Measurements from ENCODE around the gene CYP1B1.

DNA sequence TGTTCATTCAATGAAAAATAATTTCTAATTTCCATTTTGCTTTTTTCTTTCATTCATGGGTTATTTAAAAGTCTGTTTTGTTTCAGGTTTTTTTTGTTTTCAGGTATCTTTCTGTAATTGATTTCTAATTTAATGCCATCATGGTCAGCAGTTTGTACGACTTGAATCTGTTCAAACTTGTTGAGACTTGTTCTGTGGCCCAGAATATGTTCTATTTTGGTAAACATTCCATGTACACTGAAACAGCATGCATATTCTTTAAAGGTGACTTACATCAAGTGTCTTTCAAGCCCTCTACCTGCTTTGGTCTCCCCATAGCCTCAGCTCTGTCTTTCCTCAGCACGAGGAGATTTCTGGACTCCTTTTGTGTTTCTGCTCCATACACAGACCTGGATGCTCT lies 49.1 kb downstream of the CYP1B1 start:
- TF ChIP-seq EZH2 (IDR thresholded peaks at IDR 0.05) (no peak), POLR2AphosphoS5 (IDR thresholded peaks at IDR 0.05; ENCODE audit: borderline replicate concordance, low read depth, low read length) (no peak)

Data from SK-N-MC (cell line).